CD4-positive, alpha-beta T cell treated with Interleukin-6 for 4 hours (primary cell): ENCODE measurements around the gene BTBD16.

Experiments used
- DNase-seq: peaks from one replicate; pipeline ENCODE4 v3.0.0-alpha.2; 2020; ENCODE audit warnings: mixed read lengths

Gene BTBD16

GRCh38 chr10:122296363-122297120, 25.4 kb downstream of the BTBD16 start:
- no peak for DNase-seq

GRCh38 chr10:122297583-122297982, 26.5 kb downstream of the BTBD16 start:
- DNase-seq: no peak

- DNase-seq: no peak
Observed at GRCh38 chr10:122298206-122298597, 27.1 kb downstream of the BTBD16 start.

- peak; percentile 64 for DNase-seq
Observed at GRCh38 chr10:122298598-122299301, 27.7 kb downstream of the BTBD16 start.

GRCh38 chr10:122299423-122300075, 28.5 kb downstream of the BTBD16 start:
- DNase-seq: no peak

GRCh38 chr10:122301055-122301810, 30.1 kb downstream of the BTBD16 start:
- no peak for DNase-seq

GRCh38 chr10:122301811-122302115, 30.7 kb downstream of the BTBD16 start:
- DNase-seq: no peak

- no peak for DNase-seq
Observed at GRCh38 chr10:122302315-122302714, 31.2 kb downstream of the BTBD16 start.

- DNase-seq: no peak
Observed at GRCh38 chr10:122303271-122304053, 32.4 kb downstream of the BTBD16 start.

- no peak for DNase-seq
Observed at GRCh38 chr10:122304054-122304579, 33.0 kb downstream of the BTBD16 start.

GRCh38 chr10:122306282-122306681, 35.2 kb downstream of the BTBD16 start:
- DNase-seq: no peak

GRCh38 chr10:122306744-122307143, 35.6 kb downstream of the BTBD16 start:
- DNase-seq: no peak

- no peak for DNase-seq
Observed at GRCh38 chr10:122307669-122308416, 36.7 kb downstream of the BTBD16 start.

- DNase-seq: no peak
Observed at GRCh38 chr10:122308417-122309141, 37.5 kb downstream of the BTBD16 start.

GRCh38 chr10:122310311-122311050, 39.4 kb downstream of the BTBD16 start:
- no peak for DNase-seq

GRCh38 chr10:122311051-122311410, 39.9 kb downstream of the BTBD16 start:
- no peak for DNase-seq

- DNase-seq: no peak
Observed at GRCh38 chr10:122311716-122312115, 40.6 kb downstream of the BTBD16 start.

- DNase-seq: no peak
Observed at GRCh38 chr10:122316224-122316884, 45.3 kb downstream of the BTBD16 start.

- no peak for DNase-seq
Observed at GRCh38 chr10:122321960-122322359, 50.9 kb downstream of the BTBD16 start.

GRCh38 chr10:122323189-122323588, 52.1 kb downstream of the BTBD16 start:
- no peak for DNase-seq
